H9 (cell line): ENCODE results near the gene OSBP. TPM values are rescaled to one million over a fixed set of nuclear protein-coding genes. Genes with fewer than 3 reads are reported as not detected.

Experiments
- DNase-seq: peaks from one replicate; pipeline ENCODE4 v3.0.0-alpha.2; 2017
- H2AFZ ChIP-seq: one replicate; pipeline ENCODE4 v1.6.1; 2013; ENCODE audit warnings: mild to moderate bottlenecking, low read length, control low read depth, moderate library complexity
- H2AK5ac ChIP-seq: 2 replicates; pipeline ENCODE4 v1.6.1; 2013; ENCODE audit warnings: low read length, control low read depth, mixed read lengths; ENCODE audit not compliant: insufficient read length
- H2BK120ac ChIP-seq: one replicate; pipeline ENCODE4 v1.6.1; 2013; ENCODE audit warnings: low read depth, mild to moderate bottlenecking, low read length, control low read depth, inconsistent platforms; ENCODE audit not compliant: poor library complexity, severe bottlenecking
- H2BK12ac ChIP-seq: 2 replicates; pipeline ENCODE4 v1.6.1; 2013; ENCODE audit warnings: low read length, control low read depth, mixed read lengths, low read depth; ENCODE audit not compliant: insufficient read length
- H2BK15ac ChIP-seq: 2 replicates; pipeline ENCODE4 v1.6.1; 2013; ENCODE audit warnings: low read depth, low read length, control low read depth
- H2BK20ac ChIP-seq: one replicate; pipeline ENCODE4 v1.6.1; 2013; ENCODE audit warnings: low read depth, mild to moderate bottlenecking, low read length, control low read depth, inconsistent platforms; ENCODE audit not compliant: poor library complexity, severe bottlenecking
- H2BK5ac ChIP-seq: 2 replicates; pipeline ENCODE4 v1.6.1; 2013; ENCODE audit warnings: low read length, control low read depth, mixed read lengths; ENCODE audit not compliant: insufficient read length
- H3K14ac ChIP-seq: 2 replicates; pipeline ENCODE4 v1.6.1; 2013; ENCODE audit warnings: low read length, control low read depth; ENCODE audit not compliant: insufficient read depth
- H3K18ac ChIP-seq: 2 replicates; pipeline ENCODE4 v1.6.1; 2013; ENCODE audit warnings: low read depth, mild to moderate bottlenecking, mixed read lengths, low read length, control low read depth; ENCODE audit not compliant: insufficient read length
- H3K23ac ChIP-seq: 2 replicates; pipeline ENCODE4 v1.6.1; 2013; ENCODE audit warnings: low read length, control low read depth, mixed read lengths, low read depth; ENCODE audit not compliant: insufficient read length
- H3K23me2 ChIP-seq: 2 replicates; pipeline ENCODE4 v1.6.1; 2013; ENCODE audit warnings: low read depth, mild to moderate bottlenecking, mixed read lengths, low read length, control low read depth; ENCODE audit not compliant: insufficient read length, poor library complexity, severe bottlenecking
- H3K27ac ChIP-seq: 2 replicates; pipeline ENCODE4 v1.5.1; 2013; ENCODE audit warnings: low read length, control low read depth, mixed read lengths, low read depth; ENCODE audit not compliant: insufficient read length
- H3K27me3 ChIP-seq: 2 replicates; pipeline ENCODE4 v1.6.1; 2013; ENCODE audit warnings: low read length, control low read depth, inconsistent platforms; ENCODE audit not compliant: insufficient read depth
- H3K4ac ChIP-seq: 2 replicates; pipeline ENCODE4 v1.6.1; 2013; ENCODE audit warnings: low read depth, mild to moderate bottlenecking, control low read depth, inconsistent platforms, low read length, moderate library complexity
- H3K4me1 ChIP-seq: 2 replicates; pipeline ENCODE4 v1.6.1; 2013; ENCODE audit warnings: low read length, control low read depth, inconsistent platforms; ENCODE audit not compliant: insufficient read depth
- H3K4me2 ChIP-seq: 2 replicates; pipeline ENCODE4 v1.6.1; 2013; ENCODE audit warnings: low read length, control low read depth, mixed read lengths; ENCODE audit not compliant: insufficient read length, insufficient read depth
- H3K56ac ChIP-seq: 2 replicates; pipeline ENCODE4 v1.6.1; 2013; ENCODE audit warnings: low read depth, mild to moderate bottlenecking, mixed read lengths, low read length, control low read depth; ENCODE audit not compliant: insufficient read length
- H3K79me1 ChIP-seq: 2 replicates; pipeline ENCODE4 v1.6.1; 2013; ENCODE audit warnings: low read depth, mild to moderate bottlenecking, moderate library complexity, low read length, control low read depth, inconsistent platforms; ENCODE audit not compliant: insufficient read depth, poor library complexity, severe bottlenecking
- H3K79me2 ChIP-seq: 2 replicates; pipeline ENCODE4 v1.6.1; 2013; ENCODE audit warnings: low read length, control low read depth, inconsistent platforms; ENCODE audit not compliant: insufficient read depth
- H3K9ac ChIP-seq: 2 replicates; pipeline ENCODE4 v1.6.1; 2013; ENCODE audit warnings: low read length, control low read depth, mixed read lengths; ENCODE audit not compliant: insufficient read length; ENCODE audit errors: extremely low read depth
- H3K9me3 ChIP-seq: one replicate; pipeline ENCODE4 v1.6.1; 2013; ENCODE audit warnings: low read depth, low read length, inconsistent platforms; ENCODE audit not compliant: control insufficient read depth
- H3T11ph ChIP-seq: one replicate; pipeline ENCODE4 v1.6.1; 2013; ENCODE audit warnings: mild to moderate bottlenecking, low read length, control low read depth, inconsistent platforms
- H4K20me1 ChIP-seq: one replicate; pipeline ENCODE4 v1.6.1; 2013; ENCODE audit not compliant: control insufficient read depth, insufficient read length, insufficient read depth
- H4K5ac ChIP-seq: 2 replicates; pipeline ENCODE4 v1.6.1; 2013; ENCODE audit warnings: low read depth, mild to moderate bottlenecking, mixed read lengths, low read length, control low read depth; ENCODE audit not compliant: insufficient read length
- H4K8ac ChIP-seq: replicated peaks from 2 replicates; pipeline ENCODE4 v1.6.1; 2013; ENCODE audit warnings: low read length, control low read depth, mixed read lengths, low read depth; ENCODE audit not compliant: insufficient read length
- H4K91ac ChIP-seq: 2 replicates; pipeline ENCODE4 v1.6.1; 2013; ENCODE audit warnings: low read depth, mild to moderate bottlenecking, moderate library complexity, mixed read lengths, low read length, control low read depth; ENCODE audit not compliant: insufficient read length
- H3K27ac Mint-ChIP-seq, 3 experiments: 2 replicates in 2 of 3; 3 replicates in 1 of 3; pipeline ENCODE4 v1.8.0; 2020 to 2021; ENCODE audit warnings: mixed read lengths in 3 of 3, mild to moderate bottlenecking in 1 of 3, moderate library complexity in 1 of 3
- H3K27me3 Mint-ChIP-seq: 2 replicates; pipeline ENCODE4 v1.8.0; 2021; ENCODE audit warnings: low read depth, mild to moderate bottlenecking, moderate library complexity, mixed read lengths
- H3K36me3 Mint-ChIP-seq, 3 experiments: 2 replicates in 2 of 3; 3 replicates in 1 of 3; pipeline ENCODE4 v1.8.0; 2020 to 2021; ENCODE audit warnings: low read depth in 3 of 3, mixed read lengths in 3 of 3; ENCODE audit not compliant: insufficient read depth in 1 of 3
- H3K4me1 Mint-ChIP-seq, 2 experiments: 2 replicates each; pipeline ENCODE4 v1.8.0; 2020; ENCODE audit warnings: mixed read lengths in 2 of 2
- H3K4me3 Mint-ChIP-seq, 2 experiments: 2 replicates in 1 of 2; 3 replicates in 1 of 2; pipeline ENCODE4 v1.8.0; 2020 to 2021; ENCODE audit warnings: mild to moderate bottlenecking in 2 of 2, mixed read lengths in 2 of 2, moderate library complexity in 1 of 2
- H3K9me3 Mint-ChIP-seq, 2 experiments: 2 replicates in 1 of 2; 3 replicates in 1 of 2; pipeline ENCODE4 v1.8.0; 2020; ENCODE audit warnings: mild to moderate bottlenecking in 2 of 2, mixed read lengths in 2 of 2, moderate library complexity in 1 of 2
- WGBS: extraction: QIAGEN DNeasy Blood & Tissue Kit; methylation state at CpG from one replicate; pipeline ENCODE4 v1.1.7; 2013; ENCODE audit warnings: missing lambda C conversion rate, low lambda C conversion rate, mixed read lengths; ENCODE audit not compliant: insufficient read length; ENCODE audit errors: extremely low coverage; 5-methylcytosine and 5-hydroxymethylcytosine counted together
- total RNA-seq: library from RNA; stranded (reverse); gene quantifications from 2 replicates; pipeline ENCODE4 v1.2.1, GENCODE V29; 2021
- TF ChIP-seq, protein P1 (sequence below): fragments of 200-600 bp; sonication (generic); conservative IDR thresholded peaks from 3 replicates; pipeline ENCODE4 v1.8.0; 2021; ENCODE audit warnings: antibody characterized with exemption, mild to moderate bottlenecking

Gene OSBP
- total RNA-seq, 1 experiment from 2014 or later = 48.5 TPM

DNA sequence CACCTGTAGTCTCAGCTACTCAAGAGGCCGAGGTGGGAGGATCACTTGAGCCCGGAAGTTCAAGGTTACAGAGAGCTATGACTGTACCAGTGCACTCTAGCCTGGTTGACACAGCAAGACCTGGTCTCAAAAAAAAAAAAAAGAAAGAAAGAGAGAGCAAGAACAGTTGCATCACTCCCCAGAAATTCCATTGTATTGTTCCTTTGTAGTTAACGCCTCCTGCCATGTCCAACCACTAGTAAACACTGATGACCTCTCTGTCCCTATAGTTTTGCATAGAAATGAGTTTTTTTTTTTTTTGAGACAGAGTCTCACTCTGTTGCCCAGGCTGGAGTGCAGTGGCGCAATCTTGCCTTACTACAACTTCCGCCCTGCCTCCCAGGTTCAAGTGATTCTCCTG, 42.5 kb upstream of the OSBP start:
- H4K5ac ChIP-seq = no peak overlapping the region
- no peaks in the 10 kb centered on the region for H3K79me2 ChIP-seq
- no peak overlapping the region for H2BK15ac ChIP-seq
- no peak overlapping the region for H2AFZ ChIP-seq
- no peak overlapping the region for H3K4me2 ChIP-seq
- H2AK5ac ChIP-seq = no peak overlapping the region
- H3K4ac ChIP-seq = no peak overlapping the region
- no CpG with 5 or more reads among the region's 5 CpGs for WGBS
- H2BK12ac ChIP-seq = no peak overlapping the region
- no peak overlapping the region for H3K18ac ChIP-seq
- H3K27ac ChIP-seq = no peak overlapping the region
- H2BK5ac ChIP-seq = no peak overlapping the region
- DNase-seq = no peak
- H4K91ac ChIP-seq = no peak overlapping the region
- H3K4me1 Mint-ChIP-seq = peaks cover 0 to 10% of the 10 kb centered on the region in 2 experiments; a peak in 2 of 4 replicates
- TF ChIP-seq, protein P1, sequence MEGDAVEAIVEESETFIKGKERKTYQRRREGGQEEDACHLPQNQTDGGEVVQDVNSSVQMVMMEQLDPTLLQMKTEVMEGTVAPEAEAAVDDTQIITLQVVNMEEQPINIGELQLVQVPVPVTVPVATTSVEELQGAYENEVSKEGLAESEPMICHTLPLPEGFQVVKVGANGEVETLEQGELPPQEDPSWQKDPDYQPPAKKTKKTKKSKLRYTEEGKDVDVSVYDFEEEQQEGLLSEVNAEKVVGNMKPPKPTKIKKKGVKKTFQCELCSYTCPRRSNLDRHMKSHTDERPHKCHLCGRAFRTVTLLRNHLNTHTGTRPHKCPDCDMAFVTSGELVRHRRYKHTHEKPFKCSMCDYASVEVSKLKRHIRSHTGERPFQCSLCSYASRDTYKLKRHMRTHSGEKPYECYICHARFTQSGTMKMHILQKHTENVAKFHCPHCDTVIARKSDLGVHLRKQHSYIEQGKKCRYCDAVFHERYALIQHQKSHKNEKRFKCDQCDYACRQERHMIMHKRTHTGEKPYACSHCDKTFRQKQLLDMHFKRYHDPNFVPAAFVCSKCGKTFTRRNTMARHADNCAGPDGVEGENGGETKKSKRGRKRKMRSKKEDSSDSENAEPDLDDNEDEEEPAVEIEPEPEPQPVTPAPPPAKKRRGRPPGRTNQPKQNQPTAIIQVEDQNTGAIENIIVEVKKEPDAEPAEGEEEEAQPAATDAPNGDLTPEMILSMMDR = no peak
- no peaks in the 10 kb centered on the region for H3K27me3 ChIP-seq
- no peaks in the 10 kb centered on the region for H3K23me2 ChIP-seq
- H4K8ac ChIP-seq = no peak overlapping the region
- H3K4me3 Mint-ChIP-seq = no peak overlapping the region
- H3K9me3 ChIP-seq = no peaks in the 10 kb centered on the region
- H3K14ac ChIP-seq = no peak overlapping the region
- peaks cover 4% of the 10 kb centered on the region for H3K79me1 ChIP-seq
- H3K27me3 Mint-ChIP-seq = no peaks in the 10 kb centered on the region
- H3K9me3 Mint-ChIP-seq = no peaks in the 10 kb centered on the region
- no peaks in the 10 kb centered on the region for H4K20me1 ChIP-seq
- no peak overlapping the region for H2BK120ac ChIP-seq
- H3K27ac Mint-ChIP-seq = peak overlapping the region in 1 of 3 experiments; percentile 53; a peak in 1 of 7 replicates
- H2BK20ac ChIP-seq = no peak overlapping the region
- H3K23ac ChIP-seq = no peak overlapping the region
- H3T11ph ChIP-seq = no peak overlapping the region
- H3K36me3 Mint-ChIP-seq = peaks cover 12 to 71% (median 67%) of the 10 kb centered on the region in 3 experiments; a peak in 6 of 7 replicates
- no peak overlapping the region for H3K9ac ChIP-seq
- peaks cover 4% of the 10 kb centered on the region for H3K4me1 ChIP-seq
- H3K56ac ChIP-seq = no peak overlapping the region
